Stimulated activated CD4-positive, alpha-beta T cell treated with anti-CD3 and anti-CD28 coated beads, Interleukin-12 subunit alpha, Interleukin-12 subunit beta, amount 100 ng/mL, for 4 hours (primary cell): ENCODE results near the gene PFKFB4.
"Not testable (repeated sequence)": the region's sequence is repeated elsewhere in the genome, so short reads cannot be mapped to it uniquely, and the experiment has no call there.

Experiments
- DNase-seq: peaks from one replicate; pipeline ENCODE4 v3.0.0-alpha.2; 2020

PFKFB4 gene

DNA sequence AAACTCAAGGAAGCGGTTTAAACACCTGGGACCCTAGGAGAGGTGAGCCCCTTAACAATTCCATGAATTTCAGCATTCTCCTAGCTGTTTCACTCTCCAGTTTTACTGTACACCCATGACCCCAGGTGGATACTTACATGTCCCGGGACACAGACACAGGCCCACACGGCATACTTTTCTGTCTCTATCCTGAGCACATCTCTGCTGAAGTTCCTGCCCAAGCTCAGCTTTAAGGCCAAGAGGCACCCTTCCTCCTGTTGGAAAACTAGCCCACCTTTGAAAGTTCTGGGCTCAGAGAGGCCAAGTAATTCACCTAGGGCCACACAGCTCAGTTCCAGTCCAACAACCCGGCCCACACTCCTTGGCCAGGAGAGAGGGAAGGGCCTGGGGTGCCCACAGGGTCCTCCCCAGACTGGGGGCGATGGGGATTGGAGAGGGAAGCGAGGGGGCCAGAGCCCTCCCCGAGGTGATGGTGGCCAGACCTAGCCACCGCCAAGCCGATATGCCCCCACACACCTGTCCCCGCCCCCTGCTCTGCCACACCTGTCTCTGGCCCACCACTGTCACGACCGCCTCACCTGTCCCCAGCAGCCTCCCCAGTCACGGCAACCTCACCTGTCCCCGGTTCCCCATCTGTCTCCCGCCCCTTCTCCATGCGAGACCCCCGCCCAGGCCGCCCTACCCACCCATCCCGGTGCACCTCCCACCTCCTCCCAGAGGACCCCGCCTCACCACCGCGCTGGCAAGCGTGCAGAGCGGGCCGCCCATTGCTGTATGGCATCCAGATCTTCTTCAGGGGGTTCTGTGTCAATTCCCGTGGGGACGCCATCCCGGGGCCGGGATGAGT lies 431 bp downstream of the PFKFB4 start:
- DNase-seq, result no peak

- no peak for DNase-seq
Measured at GRCh38 chr3:48555231-48555948, 1.2 kb downstream of the PFKFB4 start.

DNA sequence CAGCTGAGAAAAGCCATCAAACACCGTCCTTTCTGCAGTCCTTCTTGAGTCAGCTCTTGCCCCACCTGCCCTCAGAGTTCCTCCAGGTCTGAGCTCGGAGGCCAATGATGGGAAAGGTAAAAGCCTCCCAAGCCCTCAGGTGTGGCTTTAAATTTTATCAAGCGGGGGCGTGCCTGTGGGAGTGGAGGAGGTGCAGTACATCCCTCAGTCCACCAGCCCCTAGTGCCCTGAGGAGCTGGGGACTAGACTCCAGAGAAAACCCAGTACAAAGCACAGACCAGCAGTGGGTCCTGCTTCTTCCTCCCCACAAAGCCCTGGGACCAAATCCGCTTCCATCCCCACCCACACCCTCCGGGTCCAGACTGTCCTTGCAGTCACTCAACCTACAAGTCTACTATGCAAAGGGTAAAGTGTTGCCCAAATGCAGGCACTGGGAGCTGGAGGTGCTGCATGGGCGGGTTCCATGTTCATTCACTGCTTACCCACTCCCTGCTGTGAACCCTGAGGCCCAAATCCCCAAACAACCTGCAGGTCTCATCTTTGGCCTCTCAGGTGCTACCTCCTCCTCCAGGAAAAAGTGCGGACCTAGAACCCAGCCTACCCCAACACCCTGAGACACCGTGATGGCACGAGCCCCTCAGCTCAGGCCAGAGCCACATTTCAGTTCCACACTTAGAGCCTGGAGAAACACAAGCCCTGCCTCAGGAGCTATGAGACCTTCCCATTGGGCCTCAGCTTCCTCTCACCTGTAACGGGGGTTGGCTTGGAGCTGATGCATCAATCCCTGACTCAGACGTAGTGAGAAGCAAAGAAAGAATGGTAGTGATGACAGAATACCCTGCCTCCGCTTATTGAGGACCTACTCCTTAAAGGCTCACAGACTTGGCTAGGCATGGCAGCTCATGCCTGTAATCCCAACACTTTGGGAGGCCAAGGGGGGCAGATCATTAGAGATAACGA lies 2.4 kb downstream of the PFKFB4 start:
- no peak for DNase-seq

GRCh38 chr3:48553361-48553760 lies 3.2 kb downstream of the PFKFB4 start:
- no peak for DNase-seq

GRCh38 chr3:48552111-48552951 lies 4.3 kb downstream of the PFKFB4 start:
- DNase-seq, result no peak

DNA sequence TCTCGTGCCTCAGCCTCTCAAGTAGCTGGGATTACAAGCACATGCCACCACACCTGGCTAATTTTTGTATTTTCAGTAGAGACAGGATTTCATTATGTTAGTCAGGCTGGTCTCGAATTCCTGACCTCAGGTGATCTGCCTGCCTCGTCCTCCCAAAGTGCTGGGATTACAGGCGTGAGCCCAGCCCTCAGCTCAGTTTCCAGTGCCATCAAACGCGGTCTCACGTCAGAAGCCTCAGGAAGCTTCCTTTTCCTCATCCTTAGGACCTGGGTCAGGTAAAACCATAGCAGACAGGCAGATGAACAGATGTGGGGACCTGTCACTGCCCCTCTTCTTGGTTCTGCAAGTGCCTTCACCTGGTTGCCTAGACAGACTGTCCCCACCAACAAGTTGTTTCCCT lies 5.0 kb downstream of the PFKFB4 start:
- DNase-seq, result not testable (repeated sequence)

GRCh38 chr3:48548729-48549705 lies 7.6 kb downstream of the PFKFB4 start:
- DNase-seq, result peak; percentile 84

- no peak for DNase-seq
Measured at GRCh38 chr3:48548126-48548525, 8.5 kb downstream of the PFKFB4 start.

GRCh38 chr3:48546203-48546829 lies 10.3 kb downstream of the PFKFB4 start:
- no peak for DNase-seq

GRCh38 chr3:48544141-48544540 lies 12.5 kb downstream of the PFKFB4 start:
- DNase-seq, result no peak

DNA sequence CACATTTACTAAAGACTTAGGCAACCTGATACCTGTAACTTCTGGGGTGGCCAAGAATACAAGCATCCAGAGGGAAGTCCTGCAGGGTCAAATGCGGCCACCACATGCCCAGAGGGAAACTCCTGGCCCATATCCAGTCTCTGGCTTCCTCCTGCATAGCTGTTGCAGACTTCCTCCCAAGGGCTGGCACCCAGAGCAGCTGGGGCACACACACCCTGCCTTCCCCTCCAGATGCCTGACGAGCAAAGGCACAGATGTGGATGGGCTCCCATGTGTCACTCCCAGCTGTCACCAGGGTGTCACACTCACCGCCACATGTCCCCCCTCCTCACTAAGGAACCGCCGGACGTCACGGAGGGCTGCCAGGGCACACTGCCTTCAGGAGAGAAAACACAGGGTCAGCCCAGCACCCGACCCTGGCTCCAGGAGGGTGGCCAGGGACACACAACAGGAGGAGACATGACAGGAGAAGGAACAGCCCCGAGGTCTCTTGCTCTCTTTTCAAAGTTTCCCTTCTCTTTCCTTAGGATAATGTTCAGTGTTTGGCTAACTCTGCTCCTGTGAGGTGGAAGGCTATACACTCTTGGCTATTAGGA lies 13.2 kb downstream of the PFKFB4 start:
- no peak for DNase-seq

GRCh38 chr3:48538451-48538850 lies 18.2 kb downstream of the PFKFB4 start:
- no peak for DNase-seq

DNA sequence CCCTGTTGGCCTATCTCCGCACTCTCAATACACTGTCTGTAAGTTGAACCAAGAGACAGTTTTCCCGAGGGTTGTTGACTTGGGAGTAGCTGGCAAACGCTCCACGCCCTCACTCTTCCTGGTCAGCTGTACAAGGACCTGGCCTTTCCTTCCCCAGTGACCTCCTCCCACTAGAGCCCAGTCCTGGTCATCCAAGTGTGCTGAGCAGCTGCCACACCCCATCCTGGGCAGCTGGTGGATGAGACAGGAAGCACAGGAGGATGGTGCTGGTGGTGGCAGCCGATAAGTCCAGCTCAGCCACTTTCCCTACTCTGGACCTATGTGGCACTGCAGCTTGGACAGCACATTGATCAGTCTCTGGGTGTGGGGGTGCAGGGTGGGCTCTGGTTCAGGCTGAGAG lies 19.8 kb downstream of the PFKFB4 start:
- no peak for DNase-seq

DNA sequence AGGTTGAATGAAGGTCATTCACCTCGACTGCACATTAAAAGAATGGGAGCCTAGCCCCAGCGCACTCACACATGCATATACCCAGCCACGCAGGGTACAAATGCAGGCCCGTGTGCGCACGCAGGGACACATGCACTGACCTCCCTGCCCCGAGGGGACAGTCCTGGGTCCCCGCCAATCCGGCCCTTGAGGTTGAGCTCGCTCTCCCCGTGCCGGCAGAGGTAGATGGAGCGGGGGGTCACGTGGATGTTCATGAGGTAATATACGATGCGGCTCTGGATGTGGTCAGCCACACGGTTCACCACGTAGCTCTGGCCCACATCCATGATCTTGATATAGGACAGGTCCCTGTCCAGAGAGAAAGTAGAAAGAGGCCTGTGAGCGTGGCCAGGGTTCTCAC lies 20.5 kb downstream of the PFKFB4 start:
- no peak for DNase-seq

DNA sequence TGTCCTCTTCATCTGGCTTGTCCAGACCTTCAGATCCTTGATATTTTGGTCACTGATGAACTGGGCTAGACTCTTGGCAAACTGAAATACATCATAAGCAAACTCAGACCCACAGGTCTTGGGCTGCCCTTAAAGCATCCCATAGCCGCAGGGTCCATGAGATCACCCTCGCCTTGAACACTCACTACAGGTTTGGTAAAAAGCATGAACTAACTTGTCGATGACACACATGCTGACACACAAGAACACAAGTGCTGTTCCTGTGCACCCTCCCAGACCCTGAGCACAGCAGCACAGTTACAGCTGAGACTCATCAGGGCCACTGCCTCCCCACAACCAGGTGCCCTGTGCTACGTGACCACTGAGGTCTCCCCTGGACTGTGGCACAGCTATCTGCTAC lies 21.0 kb downstream of the PFKFB4 start:
- no peak for DNase-seq

- DNase-seq, result no peak
Measured at GRCh38 chr3:48532977-48533337, 23.6 kb downstream of the PFKFB4 start.

DNA sequence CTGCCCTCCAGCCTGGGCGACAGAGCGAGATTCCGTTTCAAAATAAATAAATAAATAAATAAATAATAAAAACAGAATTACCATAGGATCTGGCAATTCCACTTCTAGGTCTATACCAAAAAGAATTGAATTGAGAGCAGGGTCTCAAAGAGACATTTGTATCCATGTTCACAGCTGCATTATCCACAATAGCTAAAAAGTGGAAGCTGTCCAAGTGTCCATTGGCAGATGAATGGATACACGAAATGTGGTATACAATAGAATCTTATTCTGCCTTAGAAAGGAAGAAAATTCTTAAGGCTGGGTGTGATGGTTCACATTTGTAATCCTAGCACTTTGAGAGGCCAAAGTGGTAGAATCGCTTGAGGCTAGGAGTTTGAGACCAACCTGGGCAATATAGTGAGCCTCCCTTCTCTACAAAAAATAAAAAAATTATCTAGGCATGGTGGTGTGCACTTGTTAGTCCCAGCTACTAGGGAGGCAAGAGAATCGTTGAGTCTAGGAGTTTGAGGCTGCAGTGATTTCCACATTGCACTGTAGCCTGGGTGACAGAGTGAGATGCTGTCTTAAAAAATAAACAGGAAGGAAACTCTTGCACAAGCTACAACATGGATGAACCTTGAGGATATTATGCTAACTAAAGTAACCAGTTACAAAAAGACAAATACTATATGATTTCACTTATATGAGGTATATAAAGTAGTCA lies 24.2 kb downstream of the PFKFB4 start:
- DNase-seq, result no peak

DNA sequence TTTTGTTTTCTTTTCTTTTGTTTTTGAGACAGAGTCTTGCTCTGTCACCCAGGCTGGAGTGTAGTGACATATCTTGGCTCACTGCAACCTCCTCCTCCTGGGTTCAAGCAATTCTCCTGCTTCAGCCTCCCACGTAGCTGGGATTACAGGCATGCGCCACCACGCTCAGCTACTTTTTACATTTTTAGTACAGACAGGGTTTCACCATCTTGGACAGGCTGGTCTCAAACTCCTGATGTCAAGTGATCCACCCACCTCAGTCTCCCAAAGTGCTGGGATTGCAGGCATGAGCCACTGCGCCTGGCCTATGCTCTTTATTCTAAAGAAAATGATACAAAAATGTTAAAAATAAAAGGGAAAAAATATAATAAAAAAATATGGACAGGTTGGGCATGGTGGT lies 25.9 kb downstream of the PFKFB4 start:
- not testable (repeated sequence) for DNase-seq

GRCh38 chr3:48528754-48529153 lies 27.8 kb downstream of the PFKFB4 start:
- DNase-seq, result no peak
